ENCODE results near the gene ZNG1F.
"Not testable (repeated sequence)": the region's sequence is repeated elsewhere in the genome, so short reads cannot be mapped to it uniquely, and the experiment has no call there.

The ZNG1F gene

DNA sequence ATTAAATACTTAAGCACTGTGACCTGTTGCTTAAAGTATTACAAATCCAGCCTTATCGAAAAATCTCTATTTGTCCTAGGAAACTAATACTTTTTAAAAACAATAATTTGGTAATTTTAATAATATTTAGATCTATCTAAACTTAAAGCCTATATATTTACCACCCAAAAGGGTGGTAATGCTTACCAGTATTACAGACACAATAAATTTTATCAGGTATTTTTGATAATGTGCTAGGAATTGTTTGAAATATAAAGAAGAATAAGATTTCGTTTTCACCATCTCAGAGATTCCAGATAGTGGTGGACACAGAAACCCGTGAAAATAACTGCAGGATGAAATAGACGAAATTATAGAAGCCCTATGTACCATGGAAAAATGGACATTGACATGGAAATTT, 68.4 kb downstream of the ZNG1F start:
- DNase-seq: not testable (repeated sequence)

DNA sequence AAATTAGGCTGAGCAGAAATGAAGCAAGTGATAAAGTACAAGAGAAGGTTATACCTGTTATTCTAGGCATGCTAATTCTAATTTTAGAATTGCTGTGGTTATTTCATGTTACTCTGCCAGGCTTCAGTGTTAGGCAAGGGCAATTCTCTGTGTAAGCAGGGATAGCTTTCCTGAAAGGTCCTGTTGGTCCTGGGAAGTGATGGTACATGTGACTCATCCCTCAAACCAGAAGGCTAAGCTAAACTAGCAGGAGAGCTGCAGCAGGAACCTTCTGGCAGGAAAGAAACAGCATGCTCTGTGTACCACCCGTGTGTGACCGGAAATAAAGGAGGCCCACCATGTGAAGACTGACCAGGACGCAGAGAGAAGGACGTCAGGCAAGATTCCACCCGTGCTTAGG, 69.4 kb downstream of the ZNG1F start:
- not testable (repeated sequence) for DNase-seq

DNA sequence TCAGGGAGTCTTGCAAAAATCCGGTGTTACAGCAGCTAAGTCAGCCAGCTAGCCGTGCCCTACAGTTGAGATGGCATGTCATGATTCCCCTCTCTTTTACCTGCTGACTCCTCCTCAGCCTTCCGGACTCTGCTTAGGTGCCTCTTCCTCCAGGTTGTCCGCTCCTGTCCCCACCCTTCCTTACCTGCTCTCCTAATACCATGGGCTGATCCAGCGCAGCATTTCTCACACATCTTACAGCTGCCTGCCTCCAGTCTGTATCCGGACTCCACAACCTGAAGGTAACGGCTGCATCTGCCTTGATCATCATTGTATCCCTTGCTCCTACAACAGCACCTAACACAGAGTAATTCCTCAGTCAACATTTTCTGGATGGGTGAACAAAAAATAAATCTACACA, 69.8 kb downstream of the ZNG1F start:
- not testable (repeated sequence) for DNase-seq

DNA sequence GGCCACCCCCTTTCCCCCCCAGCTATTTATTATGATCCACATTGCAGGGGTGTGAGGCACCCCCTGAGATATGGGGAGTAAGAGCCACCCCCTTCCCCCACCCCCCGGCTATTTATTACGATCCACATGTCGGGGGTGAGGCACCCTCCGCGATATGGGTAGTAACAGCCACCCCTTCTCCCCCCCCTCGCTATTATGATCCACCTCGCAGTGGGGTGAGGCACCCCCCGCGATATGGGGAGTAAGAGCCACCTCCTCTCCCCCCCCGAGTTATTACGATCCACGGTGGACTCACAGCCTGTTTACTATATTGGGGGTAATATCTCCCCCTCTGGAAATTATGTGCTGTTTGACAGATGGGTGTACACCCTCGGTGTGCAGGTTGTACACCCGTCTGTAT, 75.8 kb downstream of the ZNG1F start:
- not testable (repeated sequence) for DNase-seq

DNA sequence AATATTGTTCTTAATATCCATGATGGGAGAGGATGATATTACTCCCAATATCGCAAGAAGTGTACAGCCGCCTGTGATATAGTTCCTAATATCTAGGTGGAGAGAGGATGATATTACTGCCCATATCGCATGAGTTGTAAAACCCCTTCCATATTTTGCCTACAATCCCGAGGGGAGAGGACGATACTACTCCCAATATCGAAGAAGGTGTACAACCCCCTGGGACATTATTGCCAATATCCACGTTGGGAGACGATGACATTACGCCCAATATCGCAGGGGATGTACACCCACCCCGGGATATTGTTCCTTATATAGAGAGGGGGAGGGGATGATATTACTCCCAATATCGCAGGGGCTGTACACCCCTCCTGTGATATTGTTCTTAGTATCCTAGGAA, 77.7 kb downstream of the ZNG1F start:
- DNase-seq: not testable (repeated sequence)

DNA sequence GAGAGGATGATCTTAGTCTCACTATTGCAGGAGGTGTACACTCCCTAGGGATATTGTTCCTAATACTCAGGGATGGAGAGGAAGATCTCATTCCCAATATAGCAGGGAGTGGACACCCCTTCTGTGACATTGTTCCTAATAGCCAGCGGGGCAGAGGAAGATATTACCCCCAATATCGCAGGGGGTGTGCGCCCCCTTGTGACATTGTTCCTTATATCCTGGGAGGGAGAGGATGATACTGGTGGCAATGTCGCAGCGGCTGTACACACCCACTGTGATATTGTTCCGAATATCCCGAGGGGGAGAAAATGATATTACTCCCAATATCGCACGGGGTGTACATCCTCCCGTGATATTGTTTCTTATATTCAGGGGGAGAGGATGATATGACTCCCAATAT, 78.2 kb downstream of the ZNG1F start:
- DNase-seq: not testable (repeated sequence)

DNA sequence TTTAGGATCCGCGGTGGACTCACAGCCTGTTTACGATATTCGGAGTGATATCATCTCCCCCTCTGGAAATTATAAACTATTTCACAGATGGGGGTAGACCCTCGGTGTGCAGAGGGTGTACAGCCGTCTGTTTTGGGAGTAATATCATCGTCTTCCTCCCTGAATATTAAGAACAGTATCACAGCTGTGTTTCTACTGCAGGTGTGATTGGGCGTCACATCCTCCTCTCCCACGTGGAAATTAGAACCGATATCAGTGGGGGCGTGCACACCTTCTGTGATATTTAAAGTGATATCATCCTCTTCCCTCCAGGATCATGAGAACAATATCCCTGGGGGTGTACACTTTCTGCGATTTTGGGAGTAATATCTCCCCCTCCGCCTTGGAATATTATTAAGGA, 79.9 kb downstream of the ZNG1F start:
- not testable (repeated sequence) for DNase-seq

DNA sequence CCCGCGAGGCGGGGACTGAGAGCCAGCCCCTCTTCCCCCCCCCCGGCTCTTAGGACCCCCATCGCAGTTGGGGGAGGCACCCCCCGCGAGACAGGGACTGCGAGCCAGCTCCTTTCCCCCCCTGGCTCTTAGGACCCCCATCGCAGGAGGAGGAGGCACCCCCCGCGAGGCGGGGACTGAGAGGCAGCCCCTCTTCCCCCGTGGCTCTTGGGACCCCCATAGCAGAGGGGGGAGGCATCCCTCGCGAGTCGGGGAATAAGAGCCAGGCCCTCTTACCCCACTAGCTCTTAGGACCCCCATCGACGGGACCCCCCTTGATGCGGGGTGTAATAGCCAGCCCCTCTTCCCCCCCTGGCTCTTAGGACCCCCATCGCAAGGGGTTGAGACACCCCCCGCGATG, 80.3 kb downstream of the ZNG1F start:
- not testable (repeated sequence) for DNase-seq

DNA sequence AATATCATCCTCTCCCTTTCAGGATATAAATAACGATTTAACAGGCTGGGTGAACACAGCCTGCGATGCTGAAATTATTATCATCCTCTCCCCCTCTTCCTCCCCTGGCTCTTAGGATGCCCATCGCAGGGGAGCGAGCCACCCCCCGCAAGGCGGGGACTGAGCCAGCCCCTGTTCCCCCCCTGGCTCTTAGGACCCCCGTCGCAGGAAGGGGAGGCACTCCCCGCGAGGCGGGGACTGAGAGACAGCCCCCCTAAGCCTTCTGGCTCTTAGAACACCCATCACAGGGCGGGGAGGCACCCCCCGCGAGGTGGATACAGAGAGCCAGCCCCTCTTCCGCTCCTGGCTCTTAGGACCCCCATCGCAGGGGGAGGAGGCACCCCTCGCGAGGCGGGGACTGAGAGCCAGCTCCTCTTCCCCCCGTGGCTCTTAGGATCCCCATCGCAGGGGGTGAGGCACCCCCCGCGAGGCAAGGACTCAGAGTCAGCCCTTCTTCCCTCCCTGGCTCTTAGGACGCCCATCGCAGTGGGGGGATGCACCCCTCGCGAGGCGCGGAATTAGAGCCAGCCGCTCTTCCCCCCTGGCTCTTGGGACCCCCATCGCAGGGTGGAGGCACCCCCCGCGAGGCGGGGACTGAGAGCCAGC, 82.5 kb downstream of the ZNG1F start:
- DNase-seq: not testable (repeated sequence)

DNA sequence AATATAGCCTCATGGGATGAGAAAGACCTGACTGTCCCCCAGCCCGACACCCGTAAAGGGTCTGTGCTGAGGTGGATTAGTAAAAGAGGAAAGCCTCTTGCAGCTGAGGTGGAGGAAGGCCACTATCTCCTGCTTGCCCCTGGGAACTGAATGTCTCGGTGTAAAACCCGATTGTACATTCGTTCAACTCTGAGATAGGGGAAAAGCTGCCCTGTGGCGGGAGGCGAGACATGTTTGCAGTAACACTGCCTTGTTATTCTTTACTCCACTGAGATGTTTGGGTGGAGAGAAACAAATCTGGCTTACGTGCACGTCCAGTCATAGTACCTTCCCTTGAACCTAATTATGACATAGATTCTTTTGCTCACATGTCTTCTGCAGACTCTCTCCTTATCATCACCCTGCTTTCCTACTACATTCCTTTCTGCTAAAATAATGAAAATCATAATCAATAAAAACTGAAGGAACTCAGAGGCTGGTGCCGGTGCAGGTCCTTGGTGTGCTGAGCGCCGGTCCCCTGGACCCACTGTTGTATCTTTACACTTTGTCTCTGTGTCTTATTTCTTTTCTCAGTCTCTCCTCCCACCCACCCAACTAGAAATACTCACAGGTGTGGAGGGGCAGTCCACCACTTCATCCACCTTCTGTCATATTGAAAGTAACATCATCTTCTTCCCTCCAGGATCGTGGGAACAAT, 83.4 kb downstream of the ZNG1F start:
- not testable (repeated sequence) for DNase-seq

DNA sequence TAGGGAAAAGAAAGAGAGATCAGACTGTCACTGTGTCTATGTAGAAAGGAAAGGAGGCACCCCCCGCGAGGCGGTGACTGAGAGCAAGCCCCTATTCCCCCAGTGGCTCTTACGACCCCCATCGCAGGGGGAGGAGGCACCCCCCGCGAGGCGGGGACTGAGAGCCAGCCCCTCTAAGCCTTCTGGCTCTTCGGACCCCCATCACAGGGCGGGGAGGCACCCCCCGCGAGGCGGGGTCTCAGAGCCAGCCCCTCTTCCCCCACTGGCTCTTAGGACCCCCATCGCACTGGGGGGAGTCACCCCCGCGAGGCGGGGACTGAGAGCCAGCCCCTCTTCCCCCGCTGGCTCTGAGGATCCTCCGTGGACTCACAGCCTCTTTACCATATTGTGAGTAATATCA, 84.6 kb downstream of the ZNG1F start:
- DNase-seq: not testable (repeated sequence)

DNA sequence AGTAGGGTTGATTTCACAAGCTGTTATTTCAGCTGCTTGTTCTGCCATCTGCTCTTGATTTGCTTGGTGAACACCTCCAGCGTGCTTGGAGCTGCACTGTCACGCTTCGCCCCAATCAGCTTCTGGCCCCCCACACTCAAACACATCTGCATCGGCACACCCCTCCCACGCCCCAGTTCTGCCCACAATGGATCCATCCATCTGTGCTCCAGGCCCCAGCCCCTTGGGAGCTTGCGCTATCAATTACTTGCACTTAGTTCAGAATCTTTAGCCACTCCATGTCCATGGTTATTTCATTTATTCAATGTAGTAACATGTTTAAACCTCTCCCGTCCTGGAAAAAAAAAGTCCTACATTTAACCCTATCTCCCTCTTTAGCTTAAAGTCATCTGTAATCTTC, 88.6 kb downstream of the ZNG1F start:
- not testable (repeated sequence) for DNase-seq

DNA sequence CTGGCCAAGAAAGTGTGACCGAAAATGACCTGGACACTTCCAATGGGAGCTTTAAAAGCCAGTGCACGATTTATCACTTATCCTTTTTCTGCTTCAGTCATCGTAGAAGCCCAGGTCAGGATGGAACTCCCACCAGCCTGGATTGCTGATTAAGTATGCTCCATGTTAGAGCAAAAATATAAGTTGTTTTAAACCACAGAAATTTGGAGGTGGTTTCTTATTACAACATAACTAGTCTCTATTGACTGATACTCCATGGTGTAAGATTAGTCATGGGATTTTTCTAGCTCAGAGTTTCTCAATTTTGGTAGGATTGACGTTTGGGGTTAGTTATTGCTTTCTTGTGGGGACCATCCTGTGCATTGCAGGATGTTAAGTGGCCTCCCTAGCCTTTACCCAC, 90.4 kb downstream of the ZNG1F start:
- DNase-seq: not testable (repeated sequence)

DNA sequence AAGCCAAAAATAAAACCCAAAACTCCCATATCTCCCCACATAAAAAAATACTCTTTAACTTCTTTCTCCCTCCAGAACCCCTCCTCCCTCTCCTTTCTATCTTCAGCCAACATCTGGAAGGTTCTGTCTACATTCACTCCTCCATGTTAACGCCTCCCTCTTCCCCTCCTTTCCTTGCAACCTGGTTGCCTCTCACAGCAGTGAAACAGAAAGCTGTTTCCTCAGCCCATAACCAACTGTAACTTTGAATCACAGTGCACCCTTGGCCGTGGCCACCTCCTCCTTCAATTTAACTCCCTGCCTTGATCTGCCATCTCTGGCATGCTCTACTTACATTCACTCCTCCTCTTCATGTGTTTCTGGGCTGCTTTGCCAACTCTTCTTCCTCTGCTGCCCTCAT, 94.1 kb downstream of the ZNG1F start:
- DNase-seq: not testable (repeated sequence)

DNA sequence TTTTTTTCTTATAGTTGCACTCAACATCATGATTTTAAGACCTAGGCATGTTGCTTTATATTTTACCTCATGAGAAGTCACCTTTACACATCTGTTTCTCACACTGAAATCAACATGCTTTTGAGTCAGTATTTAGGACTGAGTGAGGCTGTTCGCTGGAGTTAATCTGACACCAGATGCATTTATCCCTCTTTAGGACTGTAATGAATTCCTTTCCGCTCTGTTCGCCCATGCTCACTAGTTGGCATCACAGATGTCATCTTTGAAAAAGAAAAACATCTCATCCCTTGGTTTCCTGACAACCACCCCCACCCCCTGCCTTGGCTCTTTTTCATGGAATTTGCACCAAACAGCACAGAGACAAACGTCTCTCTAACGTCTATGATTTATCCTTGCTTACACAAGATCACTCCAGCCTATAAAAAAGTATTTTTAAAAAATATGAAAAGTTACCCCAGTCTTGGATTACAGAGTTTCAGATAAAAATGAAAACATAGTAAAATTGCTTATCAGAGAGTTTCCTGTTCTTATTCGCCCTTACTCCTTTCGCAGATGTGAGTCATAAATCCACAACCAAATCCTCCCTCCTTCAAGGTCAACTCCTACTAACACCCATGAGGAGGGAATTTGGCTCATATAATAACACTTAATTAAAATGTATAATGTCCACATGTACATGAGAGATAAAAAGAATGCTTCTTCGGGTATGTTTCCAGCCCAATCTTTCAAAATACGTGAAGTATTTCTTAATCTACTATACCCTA, 94.9 kb downstream of the ZNG1F start:
- not testable (repeated sequence) for DNase-seq

DNA sequence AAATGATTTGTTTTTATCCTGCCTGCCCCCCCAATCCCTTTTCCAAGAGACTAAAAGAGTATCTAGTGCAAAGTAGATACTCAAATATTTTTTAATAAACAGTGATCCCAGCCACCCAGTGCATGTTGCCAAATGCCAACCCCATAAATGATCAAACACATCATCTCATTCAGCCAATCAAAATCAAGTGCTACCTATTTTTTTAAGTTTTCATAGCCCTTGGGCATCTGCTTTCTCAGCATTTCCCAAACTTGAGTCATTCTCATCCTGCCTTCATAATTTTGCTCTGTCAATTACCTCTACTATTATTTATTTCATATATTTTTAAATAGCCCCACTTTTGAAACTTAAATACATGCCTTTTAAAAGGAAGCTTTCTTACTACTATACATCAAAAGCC, 98.2 kb downstream of the ZNG1F start:
- not testable (repeated sequence) for DNase-seq

DNA sequence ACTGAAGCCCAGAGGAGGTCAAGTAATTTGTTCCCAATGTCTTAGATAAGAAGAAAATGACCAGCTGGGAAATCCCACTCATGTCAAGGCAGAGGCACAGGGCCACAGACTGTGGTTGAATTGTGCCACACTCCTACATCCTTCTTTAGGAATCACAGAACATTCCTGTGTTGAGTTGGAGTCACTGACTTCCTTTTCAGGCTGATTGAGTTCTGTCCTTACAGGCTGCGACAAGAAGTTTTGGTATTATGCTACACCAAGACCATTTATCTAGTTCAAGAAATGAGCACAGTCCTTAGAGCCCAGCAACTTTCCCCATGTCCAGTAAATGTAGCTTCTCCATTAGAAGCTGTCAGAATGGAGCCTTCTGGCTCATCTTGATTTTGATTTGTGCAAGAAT, 98.7 kb downstream of the ZNG1F start:
- not testable (repeated sequence) for DNase-seq

DNA sequence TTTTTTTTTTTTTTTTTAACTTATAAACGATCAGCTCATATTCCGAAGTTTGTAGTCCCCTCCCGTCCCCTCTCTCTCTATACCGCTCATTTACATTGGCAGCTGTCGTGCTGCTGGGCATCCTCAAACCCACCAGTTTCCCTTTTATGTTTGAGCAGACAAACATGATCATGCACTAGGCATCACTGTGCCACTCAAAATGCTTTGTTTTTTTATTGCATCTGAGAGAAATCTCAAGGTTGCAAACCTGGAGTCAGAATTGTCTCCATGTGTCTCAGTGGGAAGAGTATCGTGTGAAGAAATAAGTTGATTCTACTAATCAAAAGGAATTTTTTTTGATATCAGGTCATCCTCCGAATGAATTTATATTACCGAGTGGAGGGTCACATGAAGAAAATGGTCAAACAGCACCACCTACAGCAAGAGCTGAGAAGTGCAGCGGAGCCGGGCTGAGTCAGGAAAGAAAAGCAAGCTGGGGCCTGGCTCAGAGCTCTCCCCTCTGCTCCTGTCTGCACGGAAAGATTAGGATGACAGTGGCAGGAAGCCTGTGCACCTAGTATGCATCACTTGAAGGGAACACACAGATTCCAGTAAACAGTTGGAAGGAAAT, 100.6 kb downstream of the ZNG1F start:
- not testable (repeated sequence) for DNase-seq

DNA sequence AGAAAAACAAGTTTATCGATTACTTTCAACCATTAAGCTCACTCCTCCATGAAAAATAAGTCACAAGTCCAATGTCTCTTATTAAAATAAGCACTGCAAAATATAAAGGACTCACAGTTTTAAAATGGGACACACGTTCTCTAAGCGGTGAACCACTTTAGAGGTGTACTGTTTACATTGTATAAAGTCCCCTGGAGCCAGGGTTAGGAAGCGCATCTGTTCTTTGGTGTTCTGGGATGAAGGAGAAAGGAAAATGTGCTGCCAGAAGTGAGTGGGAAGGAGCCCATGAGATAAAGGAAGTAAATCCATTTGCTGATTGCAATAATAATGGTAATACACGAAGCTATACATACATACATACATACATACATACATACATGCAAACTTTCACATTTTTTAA, 101.2 kb downstream of the ZNG1F start:
- not testable (repeated sequence) for DNase-seq

DNA sequence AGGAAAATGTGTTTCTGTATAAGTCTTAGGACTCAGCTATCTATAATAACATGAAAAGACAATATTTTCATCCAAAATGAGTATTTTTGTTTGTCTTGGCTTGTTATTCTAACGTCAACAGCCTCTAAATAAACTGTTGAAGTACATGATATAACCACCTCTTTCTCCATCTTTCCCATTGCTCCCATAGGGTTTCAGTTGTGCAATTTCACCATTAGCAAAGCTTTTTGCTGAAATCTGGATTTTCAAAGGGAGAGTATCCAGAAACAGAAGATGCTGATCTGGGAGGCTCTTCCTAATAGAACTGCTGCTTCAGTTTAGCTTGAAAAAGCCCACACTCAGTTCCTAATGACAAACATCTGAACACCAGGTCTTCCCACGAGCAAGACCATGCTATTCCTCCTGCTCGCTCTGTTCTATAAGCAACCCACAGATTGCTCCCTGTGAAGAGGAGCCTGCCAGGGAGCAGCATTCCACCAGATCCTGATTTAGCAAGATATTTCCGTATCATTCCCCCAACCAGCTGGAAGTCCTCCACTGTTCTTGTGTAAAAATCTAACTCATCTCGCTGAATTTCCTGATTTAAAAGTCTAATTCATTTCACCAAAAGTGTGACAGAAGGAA, 101.8 kb downstream of the ZNG1F start:
- DNase-seq: not testable (repeated sequence)

DNA sequence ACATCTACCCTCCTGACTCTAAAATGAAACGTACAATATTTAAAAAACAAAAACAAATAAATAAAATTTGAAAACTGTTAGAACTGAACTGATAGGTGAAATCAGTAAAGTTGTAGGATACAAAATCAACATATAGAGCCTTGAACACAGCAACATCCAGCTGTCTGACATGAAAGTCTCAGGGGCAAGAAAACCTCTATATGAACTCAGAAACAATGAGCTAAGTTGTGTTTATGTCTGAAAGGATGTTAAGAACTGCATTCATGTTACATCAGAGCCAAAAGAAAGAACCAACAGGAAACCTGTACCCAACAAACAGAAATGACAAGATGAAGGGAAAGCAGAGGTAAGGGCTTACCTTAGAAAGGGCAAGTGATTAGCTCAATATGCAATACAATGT, 102.4 kb downstream of the ZNG1F start:
- not testable (repeated sequence) for DNase-seq

DNA sequence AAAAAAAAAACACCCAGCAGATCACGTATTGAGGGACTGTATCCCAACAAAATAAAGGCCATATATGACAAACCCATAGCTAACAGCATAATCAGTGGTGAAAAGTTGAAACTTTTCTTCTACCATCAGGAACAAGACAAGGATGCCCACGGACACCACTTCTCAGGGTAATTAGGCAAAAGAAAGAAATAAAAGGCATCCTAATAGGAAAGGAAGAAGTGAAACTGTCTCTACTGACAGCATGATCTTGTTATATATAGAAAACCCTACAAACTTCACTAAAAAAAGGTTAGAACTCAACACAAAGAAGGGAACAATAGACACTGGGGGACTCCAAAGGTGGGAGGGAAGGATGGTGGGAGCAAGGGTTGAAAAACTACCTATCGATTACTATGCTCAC, 102.9 kb downstream of the ZNG1F start:
- not testable (repeated sequence) for DNase-seq

DNA sequence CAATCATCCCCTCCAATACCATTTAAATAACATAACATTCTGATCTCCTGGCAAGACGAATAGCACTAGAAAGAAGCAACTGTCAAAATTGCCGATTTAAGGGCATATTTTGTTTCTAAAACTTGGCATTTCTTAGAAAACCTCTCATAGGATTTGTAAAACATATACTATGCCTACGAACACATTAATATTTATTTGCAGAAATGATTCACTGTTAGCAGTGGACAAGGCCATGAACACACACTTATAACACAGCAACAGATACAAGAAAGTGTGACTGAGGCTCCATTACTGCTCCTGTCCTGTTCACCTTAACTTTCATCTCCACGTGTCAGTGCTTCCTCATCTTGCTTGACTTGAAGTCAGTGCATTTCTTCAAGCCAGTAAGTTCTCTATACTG, 106.8 kb downstream of the ZNG1F start:
- not testable (repeated sequence) for DNase-seq

Measured in stimulated activated naive CD4-positive, alpha-beta T cell (primary cell).